ENCODE data around the gene PDE4B. TPM values are rescaled to one million over a fixed set of nuclear protein-coding genes. Genes with fewer than 3 reads are reported as not detected.

Gene PDE4B
- total and polyA plus RNA-seq, 2 of the 13 experiments (the other 11 are each of a cell fraction or from before 2014, with no cell fraction given): not detected

DNA sequence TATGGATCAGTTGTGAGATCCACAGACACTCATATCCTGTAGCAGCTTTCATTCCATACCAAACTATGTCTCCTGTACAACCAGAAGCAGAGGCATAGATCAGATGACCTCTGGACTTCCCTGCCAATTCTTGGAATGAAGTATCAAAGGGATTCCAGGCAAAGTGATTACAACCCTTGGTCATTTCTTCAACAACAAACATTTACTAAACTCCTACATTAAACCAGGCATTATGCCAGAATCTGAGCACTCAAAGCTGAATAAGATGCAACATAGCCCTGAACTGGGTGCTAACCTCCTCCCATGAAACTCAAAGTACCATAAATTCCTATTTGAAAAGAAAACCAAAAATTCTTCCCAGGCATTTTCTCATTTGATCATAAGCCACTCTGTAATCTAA is 620.0 kb downstream of the PDE4B start:
- H3K79me2 ChIP-seq (ENCODE audit: insufficient read depth, low read length): no peaks in the 10 kb centered on the region
- peaks cover 15% of the 10 kb centered on the region for H3K9me3 ChIP-seq (ENCODE audit: low read length)
- POLR2A ChIA-PET: no interaction called here
- TF ChIP-seq FOXM1 (CRISPR knock-in tag; IDR thresholded peaks at IDR 0.05) (no peak), ZNF550 (CRISPR knock-in tag; IDR thresholded peaks at IDR 0.05; ENCODE audit: borderline replicate concordance) (no peak), HIC2 (CRISPR knock-in tag; IDR thresholded peaks at IDR 0.05; ENCODE audit: low read depth) (no peak), NPAS2 (CRISPR knock-in tag; IDR thresholded peaks at IDR 0.05; ENCODE audit: borderline replicate concordance) (no peak), DMAP1 (CRISPR knock-in tag; IDR thresholded peaks at IDR 0.05) (no peak), E2F2 (CRISPR knock-in tag; IDR thresholded peaks at IDR 0.05; ENCODE audit: borderline replicate concordance) (no peak), RXRA (CRISPR knock-in tag; IDR thresholded peaks at IDR 0.05) (no peak), ZBTB21 (CRISPR knock-in tag; IDR thresholded peaks at IDR 0.05) (no peak), EP300 (IDR thresholded peaks at IDR 0.05; ENCODE audit: low read depth in 2 of 2, low read length in 2 of 2) (no peak), EP300 (CRISPR knock-in tag; IDR thresholded peaks at IDR 0.05; ENCODE audit: borderline replicate concordance) (no peak), ATF5 (CRISPR knock-in tag; IDR thresholded peaks at IDR 0.05; ENCODE audit: low read depth) (no peak), MEIS1 (CRISPR knock-in tag; IDR thresholded peaks at IDR 0.05; ENCODE audit: borderline replicate concordance) (no peak), ZBTB37 (CRISPR knock-in tag; IDR thresholded peaks at IDR 0.05) (no peak), ARID5B (CRISPR knock-in tag; IDR thresholded peaks at IDR 0.05) (no peak), ADNP (CRISPR knock-in tag; IDR thresholded peaks at IDR 0.05) (no peak)
- TF ChIP-seq, protein P1, sequence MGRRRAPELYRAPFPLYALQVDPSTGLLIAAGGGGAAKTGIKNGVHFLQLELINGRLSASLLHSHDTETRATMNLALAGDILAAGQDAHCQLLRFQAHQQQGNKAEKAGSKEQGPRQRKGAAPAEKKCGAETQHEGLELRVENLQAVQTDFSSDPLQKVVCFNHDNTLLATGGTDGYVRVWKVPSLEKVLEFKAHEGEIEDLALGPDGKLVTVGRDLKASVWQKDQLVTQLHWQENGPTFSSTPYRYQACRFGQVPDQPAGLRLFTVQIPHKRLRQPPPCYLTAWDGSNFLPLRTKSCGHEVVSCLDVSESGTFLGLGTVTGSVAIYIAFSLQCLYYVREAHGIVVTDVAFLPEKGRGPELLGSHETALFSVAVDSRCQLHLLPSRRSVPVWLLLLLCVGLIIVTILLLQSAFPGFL (CRISPR knock-in tag; IDR thresholded peaks at IDR 0.05): no peak
- CTCF ChIA-PET (ENCODE audit: low intra/inter-chr PET ratio, low total read pairs): no interaction called here
- no TSS peak for BruUV-seq (replicated peaks)
- H3K27me3 ChIP-seq (ENCODE audit: control insufficient read depth in 1 of 2, insufficient read depth in 2 of 2, low read length in 2 of 2): no peaks in the 10 kb centered on the region
- intact Hi-C loops (cut with micrococcal nuclease; ENCODE audit: unreplicated experiment) (no loop called here), in situ Hi-C loops (cut with HindIII; ENCODE audit: extremely low pct_ligation_motif_present, low pct_unique_long_range_greater_than_20kb) (no loop called here)
- FAIRE-seq (no peak), ATAC-seq (no peak), DNase-seq (ENCODE audit: low spot score) (no peak)
- no peak overlapping the region for H2AFZ ChIP-seq (ENCODE audit: low read length)
- no peak overlapping the region for H3K4me2 ChIP-seq (ENCODE audit: low read depth, low read length)
- H3K4me3 ChIP-seq (replicated peaks in 1 of 3; ENCODE audit: insufficient read depth in 1 of 3, low read depth in 2 of 3, low read length in 3 of 3): no peak overlapping the region
- no peaks in the 10 kb centered on the region for H3K36me3 ChIP-seq (replicated peaks in 1 of 2; ENCODE audit: control insufficient read depth in 1 of 2, insufficient read depth in 2 of 2, low read length in 2 of 2)
- H4K20me1 ChIP-seq (ENCODE audit: insufficient read depth, low read length): no peaks in the 10 kb centered on the region
- no peaks in the 10 kb centered on the region for H3K4me1 ChIP-seq (ENCODE audit: insufficient read depth, low read length)
- no peak overlapping the region for H3K27ac ChIP-seq (ENCODE audit: extremely low read length, insufficient read depth, low read length)
- no peak overlapping the region for H3K9ac ChIP-seq (ENCODE audit: insufficient read depth, low read depth, low read length)

All from HepG2 (cell line).